PC-9 (cell line): ENCODE data around the gene LAMTOR2. TPM values are rescaled to one million over a fixed set of nuclear protein-coding genes. Genes with fewer than 3 reads are reported as not detected.
A peak's percentile ranks its signal among the peaks of the same experiment; 100 is the strongest.

Source experiments
- BruUV-seq: library from RNA; stranded (reverse); fragments of 400-500 nt; replicated peaks from 2 replicates; lab custom pipeline; 2021; lab: Mats Ljungman, UMichigan
- CTCF ChIA-PET: fragments of 300-600 bp; sonication (Branson Sonifier 250); formaldehyde crosslinking; loops from one replicate; lab custom pipeline; 2022; ENCODE audit warnings: antibody characterized with exemption; lab: Charles Lee
- POLR2A ChIA-PET: fragments of 300-600 bp; sonication (Branson Sonifier 250); formaldehyde crosslinking; loops from one replicate; lab custom pipeline; 2022; ENCODE audit warnings: antibody characterized with exemption; ENCODE audit not compliant: unreplicated experiment; lab: Charles Lee
- DNase-seq, 2 experiments: peaks; one replicate each; pipeline versions ENCODE4 v3.0.0 to v3.0.0-alpha.2; 2015 to 2022; ENCODE audit warnings: mixed read lengths in 1 of 2
- H2AFZ ChIP-seq: fragments of 200-600 bp; sonication (generic); 2 replicates; pipeline ENCODE4 v1.8.1; 2017; ENCODE audit warnings: antibody characterized with exemption
- H3F3A ChIP-seq: fragments of 200-600 bp; sonication (generic); 2 replicates; pipeline ENCODE4 v1.8.1; 2017; ENCODE audit warnings: antibody characterized with exemption, mild to moderate bottlenecking, low read depth; ENCODE audit not compliant: insufficient read depth
- H3K27ac ChIP-seq: fragments of 200-600 bp; sonication (generic); 2 replicates; pipeline ENCODE4 v1.6.1; 2016; ENCODE audit warnings: mixed run types
- H3K27me3 ChIP-seq: fragments of 200-600 bp; sonication (generic); 2 replicates; pipeline ENCODE4 v1.6.1; 2016; ENCODE audit warnings: low read depth, mixed run types; ENCODE audit not compliant: insufficient read depth
- H3K36me3 ChIP-seq: fragments of 200-600 bp; sonication (generic); 2 replicates; pipeline ENCODE4 v1.6.1; 2016; ENCODE audit warnings: low read depth, mixed run types
- H3K4me1 ChIP-seq: fragments of 200-600 bp; sonication (generic); replicated peaks from 2 replicates; pipeline ENCODE4 v1.6.1; 2016; ENCODE audit warnings: mixed run types; ENCODE audit not compliant: insufficient read depth
- H3K4me2 ChIP-seq: fragments of 200-600 bp; sonication (generic); 2 replicates; pipeline ENCODE4 v1.6.1; 2017; ENCODE audit warnings: mixed run types
- H3K4me3 ChIP-seq: fragments of 200-600 bp; sonication (generic); 2 replicates; pipeline ENCODE4 v1.6.1; 2016; ENCODE audit warnings: mixed run types
- H3K79me2 ChIP-seq: fragments of 200-600 bp; sonication (generic); 2 replicates; pipeline ENCODE4 v1.6.1; 2017; ENCODE audit warnings: low read depth, mixed run types
- H3K9me2 ChIP-seq: fragments of 200-600 bp; sonication (generic); 2 replicates; pipeline ENCODE4 v1.8.1; 2017; ENCODE audit warnings: mild to moderate bottlenecking; ENCODE audit not compliant: insufficient read depth
- H3K9me3 ChIP-seq: fragments of 200-600 bp; sonication (generic); 2 replicates; pipeline ENCODE4 v1.8.1; 2016; ENCODE audit warnings: low read depth; ENCODE audit not compliant: insufficient read depth
- H4K20me1 ChIP-seq: fragments of 200-600 bp; sonication (generic); 2 replicates; pipeline ENCODE4 v1.8.1; 2017; ENCODE audit not compliant: insufficient read depth
- EZH2 ChIP-seq: fragments of 200-600 bp; sonication (generic); IDR thresholded peaks from 2 replicates; pipeline ENCODE4 v1.8.0; 2017; ENCODE audit warnings: antibody characterized with exemption, low read depth
- intact Hi-C: fragments of 100-400 bp; cut with micrococcal nuclease; formaldehyde crosslinking; loops from one replicate; pipeline ENCODE4 v1.10.0; 2022; ENCODE audit not compliant: unreplicated experiment
- total RNA-seq: library from RNA; stranded (reverse); gene quantifications from 2 replicates; pipeline ENCODE4 v1.2.3, GENCODE V29; 2021
- TF ChIP-seq, protein P1 (sequence below): fragments of 200-600 bp; sonication (generic); conservative IDR thresholded peaks from 2 replicates; pipeline ENCODE4 v1.6.1; 2017; ENCODE audit warnings: mixed run types, antibody characterized with exemption, mild to moderate bottlenecking, moderate library complexity

Gene LAMTOR2
- total RNA-seq, 1 experiment from 2014 or later = 76.8 TPM

GRCh38 chr1:156021093-156021428, 33.5 kb upstream of the LAMTOR2 start:
- H3K4me1 ChIP-seq = peaks cover 11% of the 10 kb centered on the region
- no peak for TF ChIP-seq EZH2
- TF ChIP-seq, protein P1, sequence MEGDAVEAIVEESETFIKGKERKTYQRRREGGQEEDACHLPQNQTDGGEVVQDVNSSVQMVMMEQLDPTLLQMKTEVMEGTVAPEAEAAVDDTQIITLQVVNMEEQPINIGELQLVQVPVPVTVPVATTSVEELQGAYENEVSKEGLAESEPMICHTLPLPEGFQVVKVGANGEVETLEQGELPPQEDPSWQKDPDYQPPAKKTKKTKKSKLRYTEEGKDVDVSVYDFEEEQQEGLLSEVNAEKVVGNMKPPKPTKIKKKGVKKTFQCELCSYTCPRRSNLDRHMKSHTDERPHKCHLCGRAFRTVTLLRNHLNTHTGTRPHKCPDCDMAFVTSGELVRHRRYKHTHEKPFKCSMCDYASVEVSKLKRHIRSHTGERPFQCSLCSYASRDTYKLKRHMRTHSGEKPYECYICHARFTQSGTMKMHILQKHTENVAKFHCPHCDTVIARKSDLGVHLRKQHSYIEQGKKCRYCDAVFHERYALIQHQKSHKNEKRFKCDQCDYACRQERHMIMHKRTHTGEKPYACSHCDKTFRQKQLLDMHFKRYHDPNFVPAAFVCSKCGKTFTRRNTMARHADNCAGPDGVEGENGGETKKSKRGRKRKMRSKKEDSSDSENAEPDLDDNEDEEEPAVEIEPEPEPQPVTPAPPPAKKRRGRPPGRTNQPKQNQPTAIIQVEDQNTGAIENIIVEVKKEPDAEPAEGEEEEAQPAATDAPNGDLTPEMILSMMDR = no peak
- no TSS peak for BruUV-seq
- POLR2A ChIA-PET = no interaction called here
- H3K4me2 ChIP-seq = peak overlapping the region; percentile 99
- H3K9me2 ChIP-seq = no peaks in the 10 kb centered on the region
- intact Hi-C loops = no loop called here
- H3K36me3 ChIP-seq = peaks cover 27% of the 10 kb centered on the region
- H3K79me2 ChIP-seq = peaks cover 34% of the 10 kb centered on the region
- H3K9me3 ChIP-seq = no peaks in the 10 kb centered on the region
- CTCF ChIA-PET = no interaction called here
- H3K4me3 ChIP-seq = peak overlapping the region; percentile 95
- peaks cover 20% of the 10 kb centered on the region for H4K20me1 ChIP-seq
- no peaks in the 10 kb centered on the region for H3K27me3 ChIP-seq
- H3K27ac ChIP-seq = no peak overlapping the region
- DNase-seq = no peak
- peaks cover 10% of the 10 kb centered on the region; the same call in 1 of the 2 replicates for H3F3A ChIP-seq
- peak overlapping the region; percentile 49 for H2AFZ ChIP-seq

DNA sequence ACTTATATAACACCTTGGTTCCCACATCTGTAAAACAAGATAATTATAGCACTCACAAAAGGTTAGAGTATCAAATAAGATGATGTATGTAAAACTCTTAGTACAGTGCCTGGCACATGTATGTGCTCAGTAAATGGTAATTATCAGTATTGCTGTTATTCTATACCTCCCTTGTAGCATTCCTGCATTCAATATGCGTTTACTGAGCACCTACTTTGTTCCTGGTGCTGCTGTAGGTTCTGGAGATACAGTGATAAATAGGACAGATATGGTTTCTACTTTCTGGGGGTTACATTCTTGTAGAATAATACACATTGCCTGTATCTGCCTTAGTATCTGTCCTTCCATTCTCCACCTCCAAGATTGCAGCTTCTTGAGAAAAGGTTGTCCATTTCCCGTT, 32.6 kb upstream of the LAMTOR2 start:
- Histone ChIP-seq H3F3A (peaks cover 9% of the 10 kb centered on the region; the same call in 1 of the 2 replicates), H3K4me3 (no peak overlapping the region), H3K4me2 (no peak overlapping the region), H3K36me3 (peaks cover 19% of the 10 kb centered on the region), H3K79me2 (peaks cover 33% of the 10 kb centered on the region), H3K27me3 (no peaks in the 10 kb centered on the region), H4K20me1 (peaks cover 15% of the 10 kb centered on the region), H3K9me2 (no peaks in the 10 kb centered on the region), H3K9me3 (no peaks in the 10 kb centered on the region), H3K27ac (no peak overlapping the region), H3K4me1 (peaks cover 11% of the 10 kb centered on the region), H2AFZ (no peak overlapping the region)
- CTCF ChIA-PET = no interaction called here
- intact Hi-C loops = no loop called here
- POLR2A ChIA-PET = interaction anchor here (0.6 kb wide), 2 partner anchors 15 to 124 kb away, joined by 3 to 6 read pairs; no protein-coding TSS in a partner anchor
- DNase-seq = no peak
- no peak for TF ChIP-seq EZH2
- TF ChIP-seq, protein P1 = no peak
- no TSS peak for BruUV-seq

- peaks cover 2% of the 10 kb centered on the region; the same call in 1 of the 2 replicates for H3K36me3 ChIP-seq
- H3K4me3 ChIP-seq = no peak overlapping the region
- no peaks in the 10 kb centered on the region for H3K27me3 ChIP-seq
- H4K20me1 ChIP-seq = peaks cover 2% of the 10 kb centered on the region
- POLR2A ChIA-PET = no interaction called here
- intact Hi-C loops = no loop called here
- TF ChIP-seq, protein P1 = no peak
- TF ChIP-seq EZH2 = no peak
- peaks cover 8% of the 10 kb centered on the region for H3K79me2 ChIP-seq
- no peak for DNase-seq
- H3K9me2 ChIP-seq = no peaks in the 10 kb centered on the region
- H3K27ac ChIP-seq = no peak overlapping the region
- CTCF ChIA-PET = no interaction called here
- no peak overlapping the region for H2AFZ ChIP-seq
- H3K4me1 ChIP-seq = peaks cover 2% of the 10 kb centered on the region
- H3K9me3 ChIP-seq = no peaks in the 10 kb centered on the region
- H3F3A ChIP-seq = no peaks in the 10 kb centered on the region; the same call in 1 of the 2 replicates
- BruUV-seq = no TSS peak
- H3K4me2 ChIP-seq = no peak overlapping the region
Measured at GRCh38 chr1:156024801-156025200, 29.8 kb upstream of the LAMTOR2 start.
